ENCODE data around the gene KCNN3.

DNA sequence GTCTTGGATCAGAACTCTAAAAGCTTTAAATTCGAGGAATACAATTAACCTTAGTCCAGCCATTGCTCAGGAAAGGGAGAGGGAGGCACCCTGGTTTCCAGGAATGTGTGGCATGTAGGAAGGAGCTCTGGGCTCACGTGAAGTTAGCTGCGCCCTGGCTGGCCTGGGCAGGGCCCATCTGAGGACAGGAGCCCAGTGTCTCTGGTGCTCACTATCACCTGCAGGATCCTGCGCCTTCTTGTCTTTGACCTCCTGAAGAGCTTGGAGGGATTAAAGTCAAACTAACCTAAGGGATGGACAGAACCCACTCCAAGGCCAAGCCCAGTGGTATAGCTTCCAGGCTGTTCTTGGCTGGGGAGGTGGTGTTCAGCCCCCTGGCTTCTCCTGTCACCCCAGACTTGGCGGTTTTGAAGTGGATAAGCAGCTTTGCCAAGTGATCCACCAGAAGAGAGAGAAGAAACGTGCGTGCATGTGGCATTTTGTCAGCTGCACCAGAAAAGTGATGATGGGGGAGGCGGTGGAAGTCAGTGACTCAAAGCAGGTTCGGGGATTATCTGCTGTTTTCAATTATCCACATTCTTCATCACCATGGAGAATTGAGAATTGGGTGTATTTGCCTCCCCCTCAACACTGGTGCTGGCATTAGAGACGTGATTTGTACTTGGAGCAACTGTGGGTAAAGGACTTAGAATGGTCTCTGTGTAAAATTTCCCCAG, 11.9 kb upstream of the KCNN3 start:
- TF ChIP-seq, protein P1, sequence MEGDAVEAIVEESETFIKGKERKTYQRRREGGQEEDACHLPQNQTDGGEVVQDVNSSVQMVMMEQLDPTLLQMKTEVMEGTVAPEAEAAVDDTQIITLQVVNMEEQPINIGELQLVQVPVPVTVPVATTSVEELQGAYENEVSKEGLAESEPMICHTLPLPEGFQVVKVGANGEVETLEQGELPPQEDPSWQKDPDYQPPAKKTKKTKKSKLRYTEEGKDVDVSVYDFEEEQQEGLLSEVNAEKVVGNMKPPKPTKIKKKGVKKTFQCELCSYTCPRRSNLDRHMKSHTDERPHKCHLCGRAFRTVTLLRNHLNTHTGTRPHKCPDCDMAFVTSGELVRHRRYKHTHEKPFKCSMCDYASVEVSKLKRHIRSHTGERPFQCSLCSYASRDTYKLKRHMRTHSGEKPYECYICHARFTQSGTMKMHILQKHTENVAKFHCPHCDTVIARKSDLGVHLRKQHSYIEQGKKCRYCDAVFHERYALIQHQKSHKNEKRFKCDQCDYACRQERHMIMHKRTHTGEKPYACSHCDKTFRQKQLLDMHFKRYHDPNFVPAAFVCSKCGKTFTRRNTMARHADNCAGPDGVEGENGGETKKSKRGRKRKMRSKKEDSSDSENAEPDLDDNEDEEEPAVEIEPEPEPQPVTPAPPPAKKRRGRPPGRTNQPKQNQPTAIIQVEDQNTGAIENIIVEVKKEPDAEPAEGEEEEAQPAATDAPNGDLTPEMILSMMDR (IDR thresholded peaks at IDR 0.05; ENCODE audit: control extremely low read depth in 1 of 3, insufficient read depth in 1 of 3, low read depth in 1 of 3, low read length in 3 of 3): no peak
- TF ChIP-seq POLR2A (IDR thresholded peaks at IDR 0.05; ENCODE audit: control extremely low read depth in 1 of 2, low read depth in 2 of 2, low read length in 2 of 2) (no peak), JUN (IDR thresholded peaks at IDR 0.05; ENCODE audit: low read depth, low read length) (no peak), POLR2AphosphoS5 (IDR thresholded peaks at IDR 0.05; ENCODE audit: low read depth, low read length) (no peak), KDM5A (IDR thresholded peaks at IDR 0.05; ENCODE audit: low read length) (no peak), YY1 (IDR thresholded peaks at IDR 0.05; ENCODE audit: low read depth, low read length) (no peak)
